HTR-8/SVneo (cell line): Measurements from ENCODE around the gene ETNPPL.
"Not testable (repeated sequence)": the region's sequence is repeated elsewhere in the genome, so short reads cannot be mapped to it uniquely, and the experiment has no call there.

Experiments used
- DNase-seq: peaks from one replicate; pipeline ENCODE4 v3.0.0; 2011; ENCODE audit warnings: low spot score, mixed read lengths; ENCODE audit not compliant: insufficient read length
- FAIRE-seq: peaks from 2 replicates; lab custom pipeline; 2011; peaks lifted over from hg19 to GRCh38; lab: Jason Lieb, UNC

ETNPPL gene

GRCh38 chr4:108763986-108764385 is 1.1 kb upstream of the ETNPPL start:
- DNase-seq, result no peak
- FAIRE-seq, result no peak

DNA sequence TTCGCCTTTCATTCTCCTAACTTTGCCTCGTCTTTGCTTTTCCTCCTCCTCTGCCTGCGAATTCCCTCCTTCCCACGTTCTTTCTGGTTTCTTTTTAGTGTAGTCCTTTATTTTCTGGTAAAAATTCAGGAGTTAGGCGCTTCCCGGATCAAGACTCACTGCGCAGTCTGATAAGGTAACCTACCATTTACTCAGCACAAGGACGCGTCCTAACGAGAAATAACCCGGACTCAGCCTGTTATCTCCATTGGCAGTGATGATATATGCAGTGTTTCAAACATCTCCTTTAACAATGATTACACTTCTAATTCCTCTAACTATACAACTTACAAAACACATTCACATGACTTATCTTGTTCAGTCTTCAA is 357 bp upstream of the ETNPPL start:
- FAIRE-seq (no peak), DNase-seq (no peak)

- FAIRE-seq (no peak), DNase-seq (no peak)
Measured at GRCh38 chr4:108758498-108758897, 4.4 kb downstream of the ETNPPL start.

GRCh38 chr4:108754327-108754726 is 8.5 kb downstream of the ETNPPL start:
- FAIRE-seq, result no peak
- no peak for DNase-seq

DNA sequence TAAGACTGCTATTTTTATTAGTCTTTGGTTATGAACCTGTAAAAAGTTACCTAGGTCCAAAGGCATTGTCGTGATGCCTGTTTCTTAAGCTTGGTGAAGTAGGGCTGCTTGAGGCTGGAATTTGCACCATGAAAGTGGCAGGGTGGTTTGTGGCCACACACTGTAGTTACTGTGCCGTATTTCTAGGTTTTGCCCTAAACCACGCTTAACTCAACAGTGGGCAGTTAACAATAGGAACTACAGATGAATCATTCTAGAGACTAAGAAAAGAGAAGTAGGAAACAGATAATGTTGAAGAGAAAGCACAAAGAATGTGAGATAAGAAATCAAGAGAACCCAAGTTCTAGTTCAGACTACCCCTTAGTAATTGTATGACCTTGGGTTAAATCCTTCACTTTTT is 11.5 kb downstream of the ETNPPL start:
- FAIRE-seq, result no peak
- DNase-seq, result no peak

- DNase-seq (no peak), FAIRE-seq (no peak)
Measured at GRCh38 chr4:108749119-108749518, 13.7 kb downstream of the ETNPPL start.

DNA sequence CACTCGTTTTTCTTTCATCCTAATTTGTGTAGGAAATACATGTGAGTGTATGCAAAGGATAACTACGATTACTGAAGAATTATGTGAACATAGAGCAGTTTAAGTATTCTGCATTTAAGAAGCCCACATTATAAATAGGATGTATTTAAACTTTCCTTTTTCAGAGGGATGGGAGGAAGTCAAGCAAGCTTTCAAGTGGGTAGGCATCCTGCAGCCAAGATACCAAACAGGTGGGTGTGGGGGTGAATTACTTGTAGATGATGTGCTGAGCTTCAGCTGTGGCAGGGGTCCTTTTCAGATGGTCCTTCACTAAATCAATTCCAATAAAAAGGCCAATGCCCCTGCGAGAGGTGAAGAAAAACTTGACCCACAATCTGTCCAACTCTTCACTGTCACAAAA is 16.3 kb downstream of the ETNPPL start:
- DNase-seq, result no peak
- no peak for FAIRE-seq

DNA sequence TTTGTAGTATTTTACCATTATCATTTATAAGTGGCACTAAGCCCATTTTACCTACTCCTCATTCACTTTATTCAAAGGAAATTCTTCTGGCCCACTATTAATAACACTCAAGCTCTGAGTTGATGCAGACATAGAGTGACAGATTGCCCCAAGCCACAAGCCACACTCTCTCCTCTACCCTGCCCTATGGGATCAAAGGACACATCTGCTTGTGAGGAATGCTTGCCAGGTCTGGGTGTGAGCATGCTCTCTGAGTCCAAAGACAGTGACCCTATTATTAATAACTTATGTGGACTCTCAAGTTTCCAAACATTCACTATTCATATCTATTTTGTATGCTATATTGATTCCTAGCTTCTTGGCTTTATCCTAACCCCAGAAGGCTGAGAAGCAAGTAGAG is 18.5 kb downstream of the ETNPPL start:
- no peak for FAIRE-seq
- DNase-seq, result no peak

DNA sequence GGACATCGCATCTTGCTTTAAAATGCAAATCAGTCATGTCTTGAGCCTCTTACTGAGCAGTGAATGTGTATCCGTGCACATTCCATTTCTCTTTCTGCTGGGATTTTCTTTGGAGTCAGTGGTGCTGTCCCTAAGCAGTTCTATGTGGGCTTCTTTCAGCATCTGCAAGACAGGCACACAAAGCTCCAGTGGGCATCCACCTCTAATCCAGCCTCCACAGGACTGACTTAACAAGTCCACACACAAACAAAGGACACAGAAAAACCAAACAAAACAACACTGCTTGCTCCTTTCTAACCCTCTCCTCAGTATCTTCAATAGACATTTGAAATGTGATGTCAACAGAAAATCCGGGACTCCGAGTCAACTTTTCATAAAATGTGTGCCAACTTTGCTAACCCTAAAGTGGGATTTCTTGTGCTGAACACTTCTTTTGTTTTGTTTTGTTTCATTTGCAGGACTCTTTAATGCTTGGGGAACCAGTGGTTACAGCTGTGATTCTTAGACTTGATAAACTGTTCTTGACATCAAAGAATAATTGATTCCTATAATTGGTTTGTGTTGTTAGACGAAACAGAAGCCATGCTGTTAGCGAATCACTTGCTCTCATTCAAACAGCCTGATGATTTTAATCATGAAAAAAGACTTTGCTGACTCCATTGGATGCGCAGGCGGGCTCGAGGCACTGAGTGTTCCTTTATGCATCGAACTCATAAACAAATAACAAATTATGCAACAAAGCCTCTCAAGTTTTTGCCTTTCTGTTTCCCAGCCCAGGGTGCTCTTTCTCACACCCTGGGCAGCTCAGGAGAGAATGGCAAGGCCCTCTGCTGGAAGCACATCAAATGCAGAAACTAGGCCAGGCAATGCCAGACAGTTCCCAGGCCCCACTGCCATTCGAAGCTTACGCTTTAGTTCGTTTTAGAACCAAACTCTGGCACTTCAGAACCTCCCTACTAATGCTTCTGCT is 20.1 kb downstream of the ETNPPL start:
- FAIRE-seq (no peak), DNase-seq (no peak)

DNA sequence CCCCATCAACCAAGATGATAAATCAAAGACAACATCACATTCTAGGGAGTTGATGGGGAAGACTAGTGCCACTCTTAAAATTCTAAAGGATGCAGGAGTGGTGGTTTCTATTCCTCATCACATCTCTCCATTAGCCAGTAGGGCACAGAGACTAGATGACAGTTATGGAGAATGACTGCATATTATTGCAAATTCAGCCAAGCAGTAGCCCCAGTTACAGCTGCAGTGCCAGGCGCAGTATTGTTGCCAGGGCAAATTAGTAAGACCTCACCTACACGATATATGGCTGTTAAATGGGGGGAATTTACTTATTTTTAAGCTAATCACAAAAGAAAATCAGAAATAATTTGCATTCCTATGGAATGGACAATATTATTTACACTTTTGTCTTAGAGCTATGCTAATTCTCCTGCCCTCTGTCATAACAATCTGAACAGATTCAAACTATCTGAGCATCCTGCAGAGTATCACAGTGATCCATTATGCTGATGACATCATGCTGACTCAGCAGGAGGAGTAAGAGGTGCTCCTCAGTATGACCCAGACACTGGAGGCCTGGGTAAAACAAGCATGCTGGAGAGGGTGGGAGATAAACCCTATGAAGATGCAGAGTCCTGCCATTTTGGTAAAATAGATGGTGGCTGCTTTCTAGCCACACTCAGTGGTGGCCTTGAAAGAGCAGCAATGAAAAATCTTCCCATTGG is 24.7 kb downstream of the ETNPPL start:
- DNase-seq (no peak), FAIRE-seq (no peak)

GRCh38 chr4:108731006-108731405 is 31.8 kb downstream of the ETNPPL start:
- no peak for DNase-seq
- FAIRE-seq, result no peak

DNA sequence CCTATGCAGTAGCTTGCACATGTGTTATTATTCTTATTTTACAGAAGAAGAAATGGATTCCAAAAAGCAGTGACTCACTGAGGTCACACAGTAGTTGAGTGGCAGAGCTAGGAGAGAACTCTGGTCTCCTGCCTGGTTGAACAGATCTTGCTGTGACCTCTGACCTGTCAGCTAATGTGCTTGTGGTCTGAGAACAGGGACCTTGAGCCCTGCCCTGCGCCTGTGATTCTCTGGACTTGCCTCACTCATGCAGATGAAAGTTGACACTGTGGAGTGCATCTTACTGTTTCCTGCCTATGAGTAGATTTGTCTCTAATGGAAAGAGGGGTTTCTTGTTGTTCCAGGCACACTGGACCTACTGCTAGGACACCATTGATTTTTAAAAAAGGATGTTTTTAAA is 32.3 kb downstream of the ETNPPL start:
- FAIRE-seq (no peak), DNase-seq (no peak)

DNA sequence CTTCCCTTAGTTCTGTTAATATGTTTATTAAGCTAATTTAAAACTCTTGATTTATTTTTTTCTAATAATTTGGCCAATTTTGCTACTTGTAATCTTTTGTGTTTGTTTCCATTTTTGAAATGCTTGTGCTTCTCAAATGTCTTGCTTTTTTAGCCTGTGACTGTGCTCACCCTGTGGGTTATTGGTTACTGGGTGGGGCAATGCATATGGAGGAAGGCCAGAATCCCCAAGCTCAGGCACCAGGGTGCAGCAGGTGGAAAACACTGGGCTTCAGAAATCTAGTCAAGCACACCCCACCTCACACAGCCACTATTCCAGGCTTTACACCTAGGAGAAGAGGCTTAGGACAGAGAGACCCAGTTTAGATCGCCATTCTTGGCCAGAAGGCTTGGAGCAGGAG is 33.1 kb downstream of the ETNPPL start:
- FAIRE-seq, result no peak
- no peak for DNase-seq

- DNase-seq (no peak), FAIRE-seq (no peak)
Measured at GRCh38 chr4:108725457-108725856, 37.4 kb downstream of the ETNPPL start.

DNA sequence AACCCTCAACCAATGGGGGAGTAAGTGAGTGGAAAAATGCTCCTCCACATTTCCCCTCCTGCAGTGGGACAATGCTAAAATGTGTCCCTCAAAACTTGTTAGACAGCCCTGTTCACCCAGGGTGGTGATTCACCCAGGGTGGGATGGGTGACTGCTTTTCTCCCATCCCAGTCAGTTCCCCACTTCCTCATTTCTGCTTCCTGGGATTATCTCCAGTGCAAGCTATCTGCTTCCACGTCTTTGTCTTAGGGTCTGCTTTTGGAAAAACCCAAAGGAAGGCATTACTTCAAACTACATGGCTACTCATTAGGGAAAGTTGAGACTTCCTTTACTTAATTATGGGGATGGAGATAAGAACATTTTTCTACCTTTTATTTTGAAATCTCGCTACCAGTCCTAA is 45.5 kb downstream of the ETNPPL start:
- DNase-seq (no peak), FAIRE-seq (no peak)

- DNase-seq (no peak), FAIRE-seq (no peak)
Measured at GRCh38 chr4:108716340-108716739, 46.5 kb downstream of the ETNPPL start.

DNA sequence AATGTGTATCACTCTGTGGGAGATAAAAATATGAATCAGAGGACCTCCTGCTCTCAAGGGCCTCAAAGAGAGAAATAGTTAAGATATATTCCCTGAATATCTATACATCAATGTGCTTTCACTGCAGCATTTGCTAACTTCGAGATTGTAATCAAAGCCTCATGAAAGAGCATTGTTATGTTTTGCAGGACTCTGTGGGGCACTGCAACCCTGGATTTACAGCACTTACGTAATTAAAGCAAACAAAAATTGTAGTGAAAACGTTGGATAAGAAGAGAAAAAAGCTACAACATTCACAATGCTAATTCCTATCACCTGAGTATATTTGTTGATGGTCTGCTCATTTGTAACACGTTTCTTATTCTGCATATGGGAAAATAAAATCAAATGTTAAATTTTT is 48.0 kb downstream of the ETNPPL start:
- no peak for DNase-seq
- FAIRE-seq, result no peak

- FAIRE-seq, DNase-seq: not testable (repeated sequence)
Measured at GRCh38 chr4:108710578-108710977, 52.3 kb downstream of the ETNPPL start.

- DNase-seq (no peak), FAIRE-seq (no peak)
Measured at GRCh38 chr4:108709722-108710121, 53.1 kb downstream of the ETNPPL start.

DNA sequence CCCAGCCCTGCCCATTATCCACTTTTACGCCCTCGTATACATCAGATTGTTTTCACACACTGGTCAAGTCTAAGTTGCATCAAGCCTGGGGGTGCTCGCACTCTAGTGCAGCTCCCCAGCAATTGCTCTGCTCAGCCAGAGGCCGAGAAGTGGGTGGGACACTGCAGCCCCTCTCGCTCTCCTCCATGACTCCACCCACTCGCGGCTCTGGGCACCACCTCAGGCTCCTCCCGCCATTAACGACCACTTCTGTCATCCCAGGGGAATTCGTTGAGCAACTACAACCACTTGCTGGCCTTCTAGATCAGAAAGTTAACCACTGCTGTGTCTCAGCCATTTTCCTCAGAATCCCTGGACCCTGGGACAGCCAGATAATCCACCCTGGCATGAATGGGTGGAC is 53.6 kb downstream of the ETNPPL start:
- DNase-seq, result no peak
- FAIRE-seq, result no peak

GRCh38 chr4:108706289-108706688 is 56.6 kb downstream of the ETNPPL start:
- FAIRE-seq, result no peak
- no peak for DNase-seq

- no peak for DNase-seq
- FAIRE-seq, result no peak
Measured at GRCh38 chr4:108703966-108704365, 58.9 kb downstream of the ETNPPL start.
